Measurements from ENCODE around the gene ATP2A3. TPM values are rescaled to one million over a fixed set of nuclear protein-coding genes. Genes with fewer than 3 reads are reported as not detected.

The ATP2A3 gene
- total RNA-seq, 1 experiment from 2014 or later, result 4.4 TPM

DNA sequence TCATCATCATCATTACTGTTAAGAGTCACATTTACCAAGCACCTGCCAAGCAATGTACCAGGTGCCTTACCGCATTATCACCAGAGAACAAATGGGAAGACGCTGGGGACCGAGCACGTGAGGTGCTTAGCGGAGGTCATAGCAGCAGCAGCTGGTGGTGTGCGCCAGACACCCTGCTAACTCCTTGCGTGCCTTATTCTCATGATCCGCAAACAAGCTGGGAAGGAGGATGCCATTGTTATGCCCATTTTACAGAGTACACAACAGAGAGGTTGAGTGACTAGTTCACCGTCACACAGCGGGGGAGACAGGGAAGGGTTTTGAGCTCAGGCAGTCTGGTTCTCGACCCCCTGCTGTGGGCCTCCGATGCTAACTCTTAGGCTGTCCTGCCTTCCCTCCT lies 7.3 kb downstream of the ATP2A3 start:
- Histone ChIP-seq H3K4me2 (no peak overlapping the region), H3K79me2 (ENCODE audit: low read depth) (no peaks in the 10 kb centered on the region), H3K9me3 (ENCODE audit: insufficient read depth, low read depth) (no peaks in the 10 kb centered on the region), H3K27ac (no peak overlapping the region), H3F3A (ENCODE audit: insufficient read depth, low read depth) (peaks cover 35% of the 10 kb centered on the region), H4K20me1 (ENCODE audit: insufficient read depth) (no peaks in the 10 kb centered on the region), H3K27me3 (ENCODE audit: insufficient read depth, low read depth) (no peaks in the 10 kb centered on the region), H3K4me1 (replicated peaks; ENCODE audit: insufficient read depth) (peaks cover 20% of the 10 kb centered on the region), H3K9me2 (ENCODE audit: insufficient read depth) (no peaks in the 10 kb centered on the region), H3K4me3 (no peak overlapping the region), H3K36me3 (ENCODE audit: low read depth) (no peaks in the 10 kb centered on the region), H2AFZ (no peak overlapping the region)
- DNase-seq, result no peak
- no peak for TF ChIP-seq EZH2 (IDR thresholded peaks at IDR 0.05; ENCODE audit: low read depth)
- TF ChIP-seq, protein P1, sequence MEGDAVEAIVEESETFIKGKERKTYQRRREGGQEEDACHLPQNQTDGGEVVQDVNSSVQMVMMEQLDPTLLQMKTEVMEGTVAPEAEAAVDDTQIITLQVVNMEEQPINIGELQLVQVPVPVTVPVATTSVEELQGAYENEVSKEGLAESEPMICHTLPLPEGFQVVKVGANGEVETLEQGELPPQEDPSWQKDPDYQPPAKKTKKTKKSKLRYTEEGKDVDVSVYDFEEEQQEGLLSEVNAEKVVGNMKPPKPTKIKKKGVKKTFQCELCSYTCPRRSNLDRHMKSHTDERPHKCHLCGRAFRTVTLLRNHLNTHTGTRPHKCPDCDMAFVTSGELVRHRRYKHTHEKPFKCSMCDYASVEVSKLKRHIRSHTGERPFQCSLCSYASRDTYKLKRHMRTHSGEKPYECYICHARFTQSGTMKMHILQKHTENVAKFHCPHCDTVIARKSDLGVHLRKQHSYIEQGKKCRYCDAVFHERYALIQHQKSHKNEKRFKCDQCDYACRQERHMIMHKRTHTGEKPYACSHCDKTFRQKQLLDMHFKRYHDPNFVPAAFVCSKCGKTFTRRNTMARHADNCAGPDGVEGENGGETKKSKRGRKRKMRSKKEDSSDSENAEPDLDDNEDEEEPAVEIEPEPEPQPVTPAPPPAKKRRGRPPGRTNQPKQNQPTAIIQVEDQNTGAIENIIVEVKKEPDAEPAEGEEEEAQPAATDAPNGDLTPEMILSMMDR (conservative IDR thresholded peaks at IDR 0.05), result no peak
- POLR2A ChIA-PET (ENCODE audit: unreplicated experiment), result interaction anchor here (0.6 kb wide), 1 partner anchor 66 kb away, joined by 4 read pairs; no protein-coding TSS in a partner anchor
- BruUV-seq (replicated peaks), result no TSS peak
- intact Hi-C loops (cut with micrococcal nuclease; ENCODE audit: unreplicated experiment), result loop anchor here (5.0 kb wide), 1 partner anchor 65 kb away; the partner anchor contains the start of gene CAMKK1
- CTCF ChIA-PET, result no interaction called here

- no peaks in the 10 kb centered on the region for H3K27me3 ChIP-seq (ENCODE audit: insufficient read depth, low read depth)
- H3K9me2 ChIP-seq (ENCODE audit: insufficient read depth), result no peaks in the 10 kb centered on the region
- POLR2A ChIA-PET (ENCODE audit: unreplicated experiment), result interaction anchor here (0.6 kb wide), 1 partner anchor 66 kb away, joined by 4 read pairs; no protein-coding TSS in a partner anchor
- no TSS peak for BruUV-seq (replicated peaks)
- peaks cover 35% of the 10 kb centered on the region for H3F3A ChIP-seq (ENCODE audit: insufficient read depth, low read depth)
- no peak for DNase-seq
- no peaks in the 10 kb centered on the region for H3K36me3 ChIP-seq (ENCODE audit: low read depth)
- H4K20me1 ChIP-seq (ENCODE audit: insufficient read depth), result no peaks in the 10 kb centered on the region
- intact Hi-C loops (cut with micrococcal nuclease; ENCODE audit: unreplicated experiment), result loop anchor here (5.0 kb wide), 1 partner anchor 64 kb away; the partner anchor contains the start of gene CAMKK1
- H2AFZ ChIP-seq, result no peak overlapping the region
- H3K9me3 ChIP-seq (ENCODE audit: insufficient read depth, low read depth), result no peaks in the 10 kb centered on the region
- no peaks in the 10 kb centered on the region for H3K79me2 ChIP-seq (ENCODE audit: low read depth)
- H3K4me2 ChIP-seq, result no peak overlapping the region
- H3K4me1 ChIP-seq (replicated peaks; ENCODE audit: insufficient read depth), result peaks cover 20% of the 10 kb centered on the region
- CTCF ChIA-PET, result no interaction called here
- TF ChIP-seq, protein P1 (conservative IDR thresholded peaks at IDR 0.05), result no peak
- TF ChIP-seq EZH2 (IDR thresholded peaks at IDR 0.05; ENCODE audit: low read depth), result no peak
- no peak overlapping the region for H3K27ac ChIP-seq
- H3K4me3 ChIP-seq, result no peak overlapping the region
Observed at GRCh38 chr17:3956327-3956957, 7.8 kb downstream of the ATP2A3 start.

GRCh38 chr17:3955673-3955988 lies 8.6 kb downstream of the ATP2A3 start:
- ChIA-PET CTCF (no interaction called here), POLR2A (ENCODE audit: unreplicated experiment) (no interaction called here)
- Histone ChIP-seq H3K4me3 (no peak overlapping the region), H3K27ac (no peak overlapping the region), H4K20me1 (ENCODE audit: insufficient read depth) (no peaks in the 10 kb centered on the region), H2AFZ (no peak overlapping the region), H3K79me2 (ENCODE audit: low read depth) (no peaks in the 10 kb centered on the region), H3K9me3 (ENCODE audit: insufficient read depth, low read depth) (no peaks in the 10 kb centered on the region), H3K4me1 (replicated peaks; ENCODE audit: insufficient read depth) (peaks cover 16% of the 10 kb centered on the region), H3F3A (ENCODE audit: insufficient read depth, low read depth) (peaks cover 31% of the 10 kb centered on the region), H3K27me3 (ENCODE audit: insufficient read depth, low read depth) (no peaks in the 10 kb centered on the region), H3K36me3 (ENCODE audit: low read depth) (no peaks in the 10 kb centered on the region), H3K9me2 (ENCODE audit: insufficient read depth) (no peaks in the 10 kb centered on the region), H3K4me2 (no peak overlapping the region)
- intact Hi-C loops (cut with micrococcal nuclease; ENCODE audit: unreplicated experiment), result loop anchor here (5.0 kb wide), 1 partner anchor 63 kb away; the partner anchor contains the start of gene CAMKK1
- no peak for TF ChIP-seq EZH2 (IDR thresholded peaks at IDR 0.05; ENCODE audit: low read depth)
- TF ChIP-seq, protein P1 (conservative IDR thresholded peaks at IDR 0.05), result no peak
- BruUV-seq (replicated peaks), result no TSS peak
- no peak for DNase-seq
